Ecto neural progenitor cell (in vitro differentiated cells): Measurements from ENCODE around the gene RTN3.
A peak's percentile ranks its signal among the peaks of the same experiment; 100 is the strongest.
"Not testable (repeated sequence)": the region's sequence is repeated elsewhere in the genome, so short reads cannot be mapped to it uniquely, and the experiment has no call there.

ENCODE experiments used
- DNase-seq: peaks from one replicate; pipeline ENCODE4 v3.0.0-alpha.2; 2018; ENCODE audit warnings: low spot score

Gene RTN3

DNA sequence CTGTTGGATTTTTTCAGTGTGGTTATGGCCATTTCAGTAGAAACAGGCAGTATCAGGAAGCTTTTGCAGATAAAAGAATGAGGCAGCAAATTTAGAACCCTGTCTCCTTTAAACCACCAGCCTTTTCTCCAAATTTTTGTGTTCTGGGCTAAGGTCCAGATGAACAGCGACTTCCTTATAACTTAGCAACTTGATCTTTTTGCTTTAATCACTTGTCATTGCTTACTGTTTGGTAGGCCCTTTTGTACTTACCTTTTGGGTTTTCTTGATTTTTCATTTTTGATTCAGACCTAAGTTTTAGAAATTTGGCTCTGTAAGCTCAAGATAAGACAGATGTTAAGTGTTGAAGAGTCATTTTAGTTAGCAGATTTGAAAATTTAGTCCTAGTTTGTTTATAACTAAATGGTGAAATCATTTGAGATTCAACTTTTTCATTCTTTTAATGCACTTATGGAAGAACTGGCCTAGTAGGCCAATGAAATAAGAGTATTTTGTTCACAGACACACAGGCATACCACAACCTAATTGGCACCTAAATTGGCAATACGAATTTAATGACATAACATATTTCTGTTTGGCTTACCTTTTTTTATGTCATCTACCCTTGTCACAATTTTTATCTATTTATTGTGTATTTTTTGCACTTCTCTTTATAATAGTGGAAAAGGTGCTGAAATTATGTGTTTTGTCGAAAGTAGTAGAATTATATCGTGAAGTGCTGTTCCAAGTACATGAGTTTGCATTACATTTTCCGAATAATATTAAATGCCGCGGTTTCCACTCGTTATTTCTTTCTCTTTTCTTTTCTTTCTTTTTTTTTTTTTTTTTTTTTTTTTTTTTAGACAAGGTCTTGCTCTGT, 2.1 kb downstream of the RTN3 start:
- DNase-seq: no peak

DNA sequence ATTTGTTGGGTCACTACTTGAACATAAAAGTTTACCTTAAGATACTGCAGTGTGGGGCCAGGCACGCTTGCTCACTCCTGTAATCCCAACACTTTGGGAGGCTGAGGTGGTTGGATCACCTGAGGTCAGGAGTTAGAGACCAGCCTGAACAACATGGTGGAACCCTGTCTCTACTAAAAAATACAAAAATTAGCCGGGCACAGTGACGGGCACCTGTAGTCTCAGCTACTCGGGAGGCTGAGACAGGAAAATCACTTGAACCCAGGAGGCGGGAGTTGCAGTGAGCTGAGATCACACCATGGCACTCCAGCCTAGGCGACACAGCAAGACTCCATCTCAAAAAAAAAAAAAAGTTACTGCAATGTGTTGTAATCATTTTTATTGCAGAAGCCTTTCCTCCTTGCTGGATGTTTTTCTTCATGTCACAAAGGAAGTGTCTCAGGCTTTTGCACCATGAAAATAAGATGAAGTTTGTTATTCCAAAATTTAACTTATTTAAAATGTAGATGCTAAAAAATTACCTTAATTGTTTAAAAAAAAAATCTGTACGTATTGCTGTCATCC, 3.9 kb downstream of the RTN3 start:
- not testable (repeated sequence) for DNase-seq

DNA sequence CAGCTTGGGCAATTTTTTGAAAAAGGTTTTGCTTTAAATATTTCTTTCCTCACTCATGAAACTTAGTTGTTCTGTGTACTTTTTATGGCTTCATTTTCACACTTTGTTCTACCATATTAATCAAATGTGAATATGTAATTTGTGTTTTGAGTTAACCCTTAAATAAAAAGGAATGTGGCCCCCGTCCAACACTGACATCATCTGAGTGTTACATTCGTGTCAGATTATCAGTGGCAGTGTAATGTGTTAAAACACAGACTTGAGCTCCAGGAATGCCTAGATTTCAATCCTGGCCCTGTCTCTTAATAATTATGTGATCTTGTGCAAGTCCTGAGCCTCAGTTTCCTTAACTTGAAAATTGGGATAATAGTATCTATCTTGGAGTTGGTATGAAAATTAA, 5.6 kb downstream of the RTN3 start:
- no peak for DNase-seq

DNA sequence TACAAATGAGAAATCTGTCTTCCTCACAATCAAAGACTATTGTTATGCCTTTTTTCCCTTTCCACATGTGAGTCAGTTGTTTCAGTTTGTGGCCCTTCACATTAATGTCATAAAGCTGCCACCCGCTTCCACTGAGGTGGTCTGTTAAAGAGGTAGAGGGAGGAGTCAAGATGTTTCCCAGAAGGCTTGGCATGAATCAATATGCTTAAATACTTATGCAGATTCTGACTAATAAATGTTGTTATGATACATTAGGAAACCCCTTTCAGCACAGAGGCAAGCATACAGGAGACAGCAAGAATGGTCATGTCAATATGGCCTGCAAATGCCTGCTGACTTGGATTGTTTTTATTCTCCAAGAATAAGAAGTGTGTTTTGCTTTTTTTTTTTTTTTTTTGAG, 6.5 kb downstream of the RTN3 start:
- no peak for DNase-seq

DNA sequence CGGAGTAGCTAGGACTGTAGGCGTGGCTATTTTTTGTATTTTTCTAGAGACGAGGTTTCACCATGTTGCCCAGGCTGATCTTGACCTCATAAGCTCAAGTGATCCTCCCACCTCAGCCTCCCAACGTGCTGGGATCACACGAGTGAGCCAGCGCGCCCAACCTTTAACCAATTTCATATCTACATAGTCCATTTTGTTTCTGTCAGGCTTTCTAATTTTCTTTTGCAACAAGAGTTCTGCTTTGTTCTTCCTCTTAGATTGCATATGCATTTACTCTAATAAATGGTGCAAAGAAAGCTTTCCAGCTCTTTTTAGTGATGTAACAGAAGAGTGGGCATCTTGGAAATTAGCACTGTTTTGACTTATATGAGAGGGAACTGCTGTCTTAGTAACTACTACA, 13.3 kb downstream of the RTN3 start:
- no peak for DNase-seq

DNA sequence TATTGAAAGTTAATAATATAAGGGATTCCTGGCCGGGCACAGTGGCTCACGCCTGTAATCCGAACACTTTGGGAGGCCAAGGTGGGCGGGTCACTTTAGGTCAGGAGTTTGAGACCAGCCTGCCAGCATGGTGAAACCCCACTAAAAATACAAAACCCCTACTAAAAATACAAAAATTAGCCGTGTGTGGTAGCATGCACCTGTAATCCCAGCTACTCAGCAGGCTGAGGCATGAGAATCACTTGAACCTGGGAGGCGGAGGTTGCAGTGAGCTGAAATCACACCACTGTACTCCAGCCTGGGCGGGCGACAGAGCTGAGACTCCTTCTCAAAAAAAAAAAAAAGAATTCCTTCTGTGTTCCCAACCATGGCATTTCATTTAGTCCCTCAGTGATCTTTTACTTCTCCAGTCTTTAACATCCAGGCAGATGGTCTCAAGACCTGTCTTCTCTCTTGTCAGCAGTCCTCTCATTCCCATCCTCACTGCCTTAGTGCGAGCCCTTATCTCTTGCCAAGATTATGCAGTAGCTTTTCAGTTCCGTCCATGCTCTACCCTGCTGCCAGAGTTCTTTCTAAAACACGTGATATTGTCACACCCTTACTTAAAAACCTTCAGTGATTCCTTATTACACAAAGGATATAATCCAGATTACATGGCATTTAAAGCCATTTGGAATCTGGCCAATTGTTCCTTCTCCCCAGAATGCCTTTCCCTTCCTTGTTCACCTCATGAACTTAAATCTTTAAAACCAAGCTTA, 17.9 kb downstream of the RTN3 start:
- no peak for DNase-seq

DNA sequence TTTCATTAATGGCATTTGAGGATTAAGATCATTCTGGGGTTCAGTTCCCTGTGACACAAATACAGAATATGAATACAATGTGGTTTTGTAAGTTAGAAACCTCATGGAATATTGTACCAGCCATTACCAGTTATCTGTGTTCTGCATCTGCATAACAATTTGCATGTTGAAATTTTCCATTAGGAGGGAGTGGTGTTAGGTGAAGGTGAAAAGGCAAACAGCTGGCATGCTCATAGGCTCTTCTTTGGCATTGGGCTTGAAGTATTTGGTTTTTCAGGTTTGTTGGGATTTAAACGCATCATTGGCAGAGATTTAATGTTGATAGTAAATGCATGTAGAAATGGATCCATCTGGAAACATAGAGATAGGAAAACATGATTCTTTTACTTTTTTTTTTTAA, 18.6 kb downstream of the RTN3 start:
- DNase-seq: no peak

DNA sequence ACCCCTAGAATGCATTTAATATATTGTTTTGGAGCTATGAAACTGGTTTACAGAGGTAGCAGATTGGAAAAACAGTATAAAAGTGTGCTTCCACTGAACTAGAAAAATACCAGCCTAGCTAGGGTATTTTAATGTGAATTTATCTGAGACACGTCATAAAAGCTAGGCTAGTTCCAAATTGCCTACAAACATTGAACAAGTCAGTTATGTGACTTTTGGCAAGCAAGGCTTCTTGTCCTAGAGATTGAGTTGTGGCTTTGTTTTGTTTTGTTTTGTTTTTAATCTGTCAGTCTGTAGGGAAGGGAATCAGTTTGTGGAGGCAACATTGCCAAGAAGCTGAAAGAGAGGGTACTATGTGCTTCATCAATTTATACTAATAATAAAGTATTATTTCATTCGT, 24.2 kb downstream of the RTN3 start:
- no peak for DNase-seq

DNA sequence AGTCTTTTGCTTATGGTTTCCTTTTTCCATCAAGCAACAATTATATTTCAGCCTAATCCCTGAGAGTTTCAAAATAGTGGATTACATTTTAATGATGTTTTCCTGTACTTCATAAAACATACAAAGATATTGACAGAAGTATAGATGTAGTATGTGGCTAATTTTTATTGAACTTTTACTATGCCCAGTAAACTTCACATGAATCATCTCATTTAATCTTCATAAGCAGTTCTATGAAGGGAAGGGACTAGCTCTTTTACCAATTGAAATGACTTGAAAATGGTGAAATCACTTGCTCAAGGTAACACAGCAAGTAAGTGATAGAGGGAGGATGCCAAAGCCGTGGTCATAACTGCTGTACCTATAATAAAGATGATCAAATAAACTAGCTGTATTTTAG, 27.5 kb downstream of the RTN3 start:
- no peak for DNase-seq

DNA sequence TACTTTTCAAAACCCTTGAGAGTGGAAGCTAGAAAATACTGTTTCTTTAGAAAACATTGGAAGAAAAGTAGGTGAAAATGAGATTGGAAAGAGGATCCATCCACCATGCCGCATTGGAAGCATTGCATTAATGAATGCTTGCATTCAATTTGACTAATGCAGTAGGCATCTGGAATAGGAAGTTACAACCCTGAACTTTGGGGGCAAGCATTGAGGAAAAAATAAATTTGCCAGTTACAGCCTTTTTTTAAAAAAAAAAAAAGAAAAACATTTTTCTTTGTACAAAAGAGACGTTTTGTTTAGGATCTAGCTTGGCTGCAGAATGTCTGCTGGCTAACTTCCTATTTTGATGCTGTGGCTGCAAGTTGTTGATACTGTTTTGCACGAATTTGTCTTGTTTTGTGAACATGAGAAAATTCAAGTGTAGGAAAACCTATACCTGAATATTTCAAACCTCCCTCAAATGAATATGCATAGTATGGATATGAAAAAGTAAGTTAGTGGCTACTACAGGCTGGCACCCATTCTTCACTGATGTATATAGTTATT, 28.1 kb downstream of the RTN3 start:
- no peak for DNase-seq

DNA sequence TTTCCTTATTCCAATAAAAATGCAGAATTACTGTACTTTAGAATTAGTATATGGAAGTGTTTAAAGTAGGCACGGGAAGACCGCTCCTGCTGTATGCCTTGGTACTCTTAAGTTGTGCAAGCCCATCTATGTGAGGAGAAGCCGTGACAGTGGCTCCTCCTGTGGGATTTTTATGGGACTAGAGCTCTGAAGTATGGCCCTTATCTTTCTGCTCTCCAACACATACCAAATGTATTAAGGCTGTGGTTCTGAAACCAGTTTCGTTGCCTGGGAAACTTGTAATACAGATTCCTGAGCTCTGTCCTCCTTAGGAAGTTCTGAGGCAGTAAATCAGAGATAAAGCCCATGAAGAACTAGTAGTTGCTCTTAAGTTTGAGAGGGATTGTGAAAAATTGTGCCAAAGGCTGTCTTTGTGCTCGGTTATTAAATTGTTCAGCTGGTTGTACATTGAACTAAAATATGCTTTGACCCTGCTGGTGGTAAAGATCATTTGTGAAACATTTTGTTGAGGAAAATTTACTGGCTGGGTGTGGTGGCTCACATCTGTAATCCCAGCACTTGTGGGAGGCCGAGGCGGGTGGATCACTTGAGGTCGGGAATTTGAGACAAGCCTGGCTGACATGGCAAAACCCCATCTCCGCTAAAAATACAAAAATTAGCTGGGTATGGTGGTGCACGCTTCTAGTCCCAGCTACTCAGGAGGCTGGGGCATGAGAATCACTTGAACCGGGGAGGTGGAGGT, 29.3 kb downstream of the RTN3 start:
- no peak for DNase-seq

DNA sequence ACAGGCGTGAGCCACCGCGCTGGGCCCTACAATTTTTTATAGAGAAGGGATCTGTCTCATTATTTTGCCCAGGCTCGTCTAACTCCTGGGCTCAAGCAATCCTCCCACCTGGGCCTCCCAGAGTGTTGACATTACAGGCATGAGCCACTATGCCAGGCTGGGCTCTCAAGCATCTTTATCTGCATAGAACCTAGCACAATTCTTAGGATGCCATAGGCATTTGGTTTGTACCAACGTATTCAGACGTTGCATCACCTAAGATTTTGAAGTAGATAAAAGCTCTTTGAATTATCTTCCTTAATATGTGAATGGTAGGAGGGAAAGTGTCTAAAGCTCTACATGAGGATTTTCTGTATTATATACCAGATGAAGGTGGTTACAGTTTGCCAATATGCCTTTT, 30.5 kb downstream of the RTN3 start:
- DNase-seq: no peak

DNA sequence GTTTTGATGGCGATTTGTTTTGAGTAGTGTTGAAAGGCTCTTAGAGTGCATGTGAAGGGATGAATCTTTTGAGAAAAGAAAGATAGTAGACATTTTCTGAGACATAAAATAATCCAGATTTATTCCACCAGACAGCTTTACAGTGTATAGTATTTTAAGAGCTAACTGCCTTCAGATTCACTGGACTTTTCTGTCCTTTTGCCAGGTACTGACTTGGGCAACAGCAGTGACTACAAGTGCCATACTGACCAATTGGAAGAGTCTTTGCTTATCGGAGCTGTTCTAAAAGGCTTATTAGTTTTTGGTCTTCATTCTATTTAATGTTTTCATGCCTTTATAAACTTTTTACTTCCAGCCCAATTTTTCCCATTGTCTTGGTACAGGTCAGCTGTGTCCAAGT, 32.5 kb downstream of the RTN3 start:
- no peak for DNase-seq

DNA sequence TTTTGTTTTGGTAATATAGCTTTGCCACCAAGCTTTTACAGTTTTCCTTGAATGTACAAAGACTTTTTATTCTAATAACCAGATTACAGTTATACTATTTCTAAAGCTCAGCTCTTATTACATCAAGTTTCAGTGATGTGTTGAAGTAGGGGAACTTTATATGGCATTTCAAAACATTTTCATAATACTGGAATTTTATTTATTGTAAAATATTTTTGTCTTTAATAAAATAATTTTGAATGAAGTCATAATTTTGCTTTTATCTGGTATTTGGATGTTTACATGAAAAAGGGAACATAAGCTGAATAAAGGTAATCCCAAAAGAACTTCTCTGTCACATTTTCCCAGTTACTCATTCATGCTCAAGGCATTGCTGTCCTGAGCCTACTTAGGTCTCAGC, 34.7 kb downstream of the RTN3 start:
- DNase-seq: no peak

DNA sequence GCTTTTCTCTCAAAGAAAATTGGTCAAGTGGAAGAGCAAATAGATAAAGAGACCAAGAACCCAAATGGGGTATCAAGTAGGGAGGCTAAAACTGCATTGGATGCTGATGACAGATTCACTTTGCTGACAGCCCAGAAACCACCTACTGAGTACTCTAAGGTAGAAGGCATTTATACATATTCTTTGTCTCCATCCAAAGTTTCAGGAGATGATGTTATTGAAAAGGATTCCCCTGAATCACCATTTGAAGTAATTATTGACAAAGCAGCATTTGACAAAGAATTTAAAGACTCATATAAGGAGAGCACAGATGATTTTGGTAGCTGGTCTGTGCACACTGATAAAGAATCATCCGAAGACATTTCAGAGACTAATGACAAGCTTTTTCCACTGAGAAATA, 37.7 kb downstream of the RTN3 start:
- DNase-seq: no peak

DNA sequence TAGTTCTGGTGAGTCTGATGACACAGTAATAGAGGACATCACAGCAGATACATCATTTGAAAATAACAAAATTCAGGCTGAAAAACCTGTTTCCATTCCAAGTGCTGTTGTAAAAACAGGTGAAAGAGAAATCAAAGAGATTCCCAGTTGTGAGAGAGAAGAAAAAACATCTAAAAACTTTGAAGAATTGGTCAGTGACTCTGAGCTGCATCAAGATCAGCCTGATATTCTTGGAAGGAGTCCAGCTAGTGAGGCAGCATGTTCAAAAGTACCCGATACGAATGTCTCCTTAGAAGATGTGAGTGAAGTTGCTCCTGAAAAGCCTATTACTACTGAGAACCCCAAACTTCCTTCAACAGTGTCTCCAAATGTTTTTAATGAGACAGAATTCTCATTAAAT, 38.7 kb downstream of the RTN3 start:
- no peak for DNase-seq

DNA sequence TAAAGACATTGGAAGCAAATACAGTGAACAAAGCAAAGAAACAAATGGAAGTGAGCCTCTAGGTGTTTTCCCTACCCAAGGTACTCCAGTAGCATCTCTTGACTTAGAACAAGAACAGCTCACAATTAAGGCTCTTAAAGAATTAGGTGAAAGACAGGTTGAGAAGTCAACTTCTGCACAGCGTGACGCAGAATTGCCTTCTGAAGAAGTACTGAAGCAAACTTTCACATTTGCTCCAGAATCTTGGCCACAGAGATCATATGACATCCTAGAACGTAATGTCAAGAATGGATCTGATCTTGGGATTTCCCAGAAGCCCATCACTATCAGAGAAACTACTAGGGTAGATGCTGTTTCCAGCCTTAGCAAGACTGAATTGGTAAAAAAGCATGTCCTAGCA, 39.3 kb downstream of the RTN3 start:
- no peak for DNase-seq

DNA sequence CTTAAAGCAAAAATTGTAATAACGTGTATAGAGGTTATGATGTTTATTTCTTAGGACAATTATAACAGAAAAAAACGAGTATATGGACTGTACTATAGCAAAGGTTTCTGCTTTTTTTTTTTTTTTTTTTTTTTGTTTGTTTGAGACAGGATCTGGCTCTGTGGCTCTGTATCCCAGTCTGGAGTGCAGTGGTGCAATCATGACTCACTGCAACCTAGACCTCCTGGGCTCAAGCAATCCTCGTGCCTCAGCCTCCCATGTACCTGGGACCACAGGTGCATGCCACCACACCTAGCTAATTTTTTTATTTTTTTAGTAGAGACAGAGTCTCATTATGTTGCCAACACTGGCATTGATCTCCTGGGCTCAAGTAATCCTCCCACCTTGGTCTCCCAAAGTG, 48.0 kb downstream of the RTN3 start:
- no peak for DNase-seq

DNA sequence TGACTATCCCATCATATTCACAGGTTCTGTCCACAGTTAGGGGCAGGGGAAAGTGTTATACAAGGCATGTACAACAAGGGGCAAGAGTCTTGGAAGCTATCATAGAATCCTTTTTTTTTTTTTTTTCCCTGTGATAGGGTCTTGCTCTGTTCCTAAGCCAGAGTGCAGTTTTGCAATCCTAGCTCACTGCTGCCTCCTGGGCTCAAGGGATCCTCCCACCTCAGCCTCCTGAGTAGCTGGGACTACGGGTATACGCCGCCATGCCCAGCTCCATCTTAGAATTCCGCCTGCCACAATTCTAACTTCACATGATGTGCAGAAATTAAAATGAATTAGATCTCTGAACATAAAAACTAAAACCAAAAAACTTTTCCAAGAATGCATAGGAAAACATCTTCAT, 55.6 kb downstream of the RTN3 start:
- DNase-seq: no peak

DNA sequence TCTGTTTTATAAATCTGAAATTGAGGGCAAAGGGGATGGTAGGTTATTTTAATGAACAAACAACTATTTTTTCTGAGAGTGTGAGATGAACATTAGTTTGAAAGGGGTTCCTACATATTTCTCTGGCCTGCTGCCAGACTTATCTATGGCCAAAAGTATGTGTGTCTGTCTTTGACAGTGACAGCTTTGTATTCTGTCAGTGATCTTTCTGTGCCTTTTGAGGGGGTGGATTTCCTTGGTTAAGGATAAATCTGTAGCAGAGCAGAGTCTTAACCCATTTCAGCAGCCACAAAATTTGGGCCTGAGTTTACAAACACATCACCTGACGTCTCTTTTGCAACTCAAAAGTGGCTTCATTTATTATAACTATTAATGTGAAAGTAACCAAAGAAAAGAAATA, 56.4 kb downstream of the RTN3 start:
- no peak for DNase-seq

DNA sequence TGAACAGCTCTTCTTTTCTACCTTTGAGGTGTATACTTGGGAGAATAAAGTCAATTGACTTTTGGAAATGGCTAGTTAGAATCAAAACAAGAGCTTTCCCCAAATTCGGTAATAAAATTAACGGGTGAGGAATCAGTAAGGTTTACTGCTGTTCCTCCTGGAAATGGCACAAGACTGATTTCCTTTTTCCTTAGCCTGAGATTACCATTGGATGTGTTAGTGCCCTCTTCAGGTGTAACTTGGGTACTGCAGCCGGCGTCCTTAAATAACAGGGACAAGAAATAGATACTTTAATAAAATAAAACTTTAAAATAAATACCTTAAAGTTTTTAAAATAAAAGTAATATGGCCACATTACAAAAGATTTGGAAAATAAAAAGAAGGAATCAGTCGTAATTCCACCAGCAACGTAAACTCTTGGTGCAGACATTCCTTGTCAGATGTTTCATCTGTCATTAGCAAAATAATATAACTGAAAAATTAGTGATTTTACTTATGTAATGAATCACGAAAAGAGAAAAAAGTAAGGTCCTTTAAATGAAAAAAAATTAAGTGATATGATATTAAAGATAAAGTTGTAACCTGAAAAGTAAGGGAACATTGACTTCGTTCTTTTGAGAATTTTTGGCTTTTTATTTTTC, 57.5 kb downstream of the RTN3 start:
- peak; percentile 59 for DNase-seq
